Adrenal gland (tissue), 19 donors: ENCODE data around the gene THOC3. TPM values are rescaled to one million over a fixed set of nuclear protein-coding genes. Genes with fewer than 3 reads are reported as not detected.
"Not testable (repeated sequence)": the region's sequence is repeated elsewhere in the genome, so short reads cannot be mapped to it uniquely, and the experiment has no call there.

ENCODE experiments used
- DNase-seq, 7 donors: peaks; one replicate each; pipeline ENCODE4 v3.0.0-alpha.2; 2019 to 2020
- H3K27ac ChIP-seq, 5 donors: fragments of 200-600 bp; sonication (generic) in 4 of 5; 1 replicate in 3 of 5; 2 replicates in 2 of 5; pipeline versions ENCODE4 v1.5.1 to v1.8.0; 2016 to 2020; ENCODE audit warnings: mild to moderate bottlenecking in 1 of 5
- H3K27me3 ChIP-seq: fragments of 200-600 bp; 2 replicates; pipeline ENCODE4 v1.8.0; 2021
- H3K36me3 ChIP-seq, 2 donors: fragments of 200-600 bp; replicated peaks in 1 of 2; 1 replicate in 1 of 2; 2 replicates in 1 of 2; pipeline versions ENCODE4 v1.5.1 to v1.8.0; 2018 to 2022
- H3K4me1 ChIP-seq, 2 donors: fragments of 200-600 bp; replicated peaks in 1 of 2; 1 replicate in 1 of 2; 2 replicates in 1 of 2; pipeline versions ENCODE4 v1.5.1 to v1.8.0; 2018 to 2021
- H3K4me3 ChIP-seq, 4 donors: fragments of 200-600 bp; sonication (generic) in 3 of 4; one replicate each; pipeline ENCODE4 v1.5.1; 2016 to 2018
- H3K9me3 ChIP-seq, 3 donors: fragments of 200-600 bp; sonication (generic) in 1 of 3; replicated peaks in 1 of 3; 1 replicate in 2 of 3; 2 replicates in 1 of 3; pipeline versions ENCODE4 v1.5.1 to v1.8.0; 2016 to 2021
- WGBS, 4 donors: extraction: QIAGEN DNeasy Blood & Tissue Kit in 2 of 4; methylation state at CpG; one replicate each; pipeline versions ENCODE4 v1.1.5 to v1.1.7; 2013 to 2017; 5-methylcytosine and 5-hydroxymethylcytosine counted together
- intact Hi-C, 2 donors: fragments of 100-400 bp; cut with DNase I; formaldehyde crosslinking; loops; one replicate each; pipeline versions ENCODE4 v1.14.1 to v1.15.0; 2022 to 2023
- long read RNA-seq, 10 donors: library from polyadenylated mRNA in 3 of 10; unstranded in 2 of 10; stranded (forward) in 1 of 10; transcript quantifications; one replicate each; pipeline ENCODE4 v2.0.0 and lab custom pipeline, GENCODE V29; 2021 to 2026
- polyA plus RNA-seq, 3 donors: library from polyadenylated mRNA; stranded (reverse); fragments of 200-250 nt in 2 of 3; fragments of 350-450 nt in 1 of 3; fragmentation: Illumina TruSeq in 1 of 3; extraction: RNeasy Lipid Tissue Mini Kit (QIAGEN cat#74804) in 1 of 3; gene quantifications; one replicate each; pipeline ENCODE4 v1.2.3, GENCODE V29; 2013 to 2014
- total RNA-seq, 9 donors: library from RNA; depleted of rRNA in 4 of 9; stranded (reverse); fragments of >200 nt in 4 of 9; fragments of 120-200 nt in 1 of 9; fragmentation: NEBNext Ultra II Directional in 1 of 9; extraction: Animal tissue kit (Norgen Biotek cat#: 25700) in 1 of 9; gene quantifications; one replicate each; pipeline versions ENCODE4 v1.1.0 to v1.2.4, GENCODE V29; 2013 to 2023
- donor health status: healthy with polysubstance abuse.
- donor health status: Bipolar disorder and iron deficiency.
- donor health status: DM: yes; HTN: yes; CAD: no.
- donor health status: DM: no; HTN: no; CAD: no.
- donor health status: DM: no; HTN: no; CAD: no.
- donor health status: DM: yes; HTN: yes; CAD: no.

Gene THOC3
- 10 to 100 TPM; 25.2 to 70.0 (median 37.0) TPM for total RNA-seq
- polyA plus RNA-seq, result 10 to 100 TPM in 2 of 3 donors, 1 to 10 TPM in 1; 7.6 to 34.4 (median 14.3) TPM
- long read RNA-seq, donor 1, transcript THOC3-201 (6 exons, 1,589 nt), result major isoform, 14 of 15 reads
- long read RNA-seq, donor 1, partial matches to known transcripts, result 0 of 15 reads
- long read RNA-seq, donor 1, other reads (novel, unspliced or antisense), result 0 of 15 reads
- long read RNA-seq, donor 2, transcript THOC3-201 (6 exons, 1,589 nt), result major isoform, 14 of 15 reads
- long read RNA-seq, donor 2, partial matches to known transcripts, result 0 of 15 reads
- long read RNA-seq, donor 2, other reads (novel, unspliced or antisense), result 0 of 15 reads
- long read RNA-seq, donor 3, transcript THOC3-201 (6 exons, 1,589 nt), result major isoform, 13 of 14 reads
- long read RNA-seq, donor 3, partial matches to known transcripts, result 0 of 14 reads
- long read RNA-seq, donor 3, other reads (novel, unspliced or antisense), result 0 of 14 reads
- long read RNA-seq, donor 4, transcript THOC3-201 (6 exons, 1,589 nt), result major isoform, 27 of 33 reads
- long read RNA-seq, donor 4, partial matches to known transcripts, result 0 of 33 reads
- long read RNA-seq, donor 4, other reads (novel, unspliced or antisense), result 6 of 33 reads
- long read RNA-seq, donor 5, transcript THOC3-201 (6 exons, 1,589 nt), result major isoform, 85 of 102 reads
- long read RNA-seq, donor 5, partial matches to known transcripts, result 1 of 102 reads
- long read RNA-seq, donor 5, other reads (novel, unspliced or antisense), result 14 of 102 reads
- long read RNA-seq, donor 6, transcript THOC3-201 (6 exons, 1,589 nt), result major isoform, 20 of 24 reads
- long read RNA-seq, donor 6, partial matches to known transcripts, result 0 of 24 reads
- long read RNA-seq, donor 6, other reads (novel, unspliced or antisense), result 3 of 24 reads
- long read RNA-seq, donor 7, transcript THOC3-201 (6 exons, 1,589 nt), result major isoform, 8 of 8 reads
- long read RNA-seq, donor 7, partial matches to known transcripts, result 0 of 8 reads
- long read RNA-seq, donor 7, other reads (novel, unspliced or antisense), result 0 of 8 reads
- long read RNA-seq, donor 8, transcript THOC3-201 (6 exons, 1,589 nt), result major isoform, 22 of 23 reads
- long read RNA-seq, donor 8, partial matches to known transcripts, result 0 of 23 reads
- long read RNA-seq, donor 8, other reads (novel, unspliced or antisense), result 0 of 23 reads
- long read RNA-seq, donor 9, transcript THOC3-201 (6 exons, 1,589 nt), result major isoform, 18 of 18 reads
- long read RNA-seq, donor 9, partial matches to known transcripts, result 0 of 18 reads
- long read RNA-seq, donor 9, other reads (novel, unspliced or antisense), result 0 of 18 reads
- long read RNA-seq, donor 10, transcript THOC3-201 (6 exons, 1,589 nt), result major isoform, 9 of 9 reads
- long read RNA-seq, donor 10, partial matches to known transcripts, result 0 of 9 reads
- long read RNA-seq, donor 10, other reads (novel, unspliced or antisense), result 0 of 9 reads

- H3K27ac ChIP-seq, H3K36me3 ChIP-seq, H3K27me3 ChIP-seq, H3K4me1 ChIP-seq, H3K9me3 ChIP-seq, intact Hi-C loops: not testable (repeated sequence)
- peak within 1 kb of the TSS; percentile 73 to 93 (median 79) for H3K4me3 ChIP-seq
- 0 to 7% (median 1%) methylated on average over 5 to 51 of the region's 67 CpGs for WGBS, 4 donors
- peak; percentile 57 to 82 (median 67) for DNase-seq
Measured at GRCh38 chr5:175967471-175968372, at the start of gene THOC3. THOC3 (minus strand) TSS chr5:175968315; CDS start chr5:175968208, 107 bp downstream.

- H3K27me3 ChIP-seq, DNase-seq, H3K9me3 ChIP-seq, H3K27ac ChIP-seq, H3K36me3 ChIP-seq, intact Hi-C loops, H3K4me1 ChIP-seq, H3K4me3 ChIP-seq: not testable (repeated sequence)
- WGBS, 4 donors, result no CpG with 5 or more reads among the region's 4 CpGs
Measured at GRCh38 chr5:176017324-176017723, 49.2 kb upstream of the THOC3 start.

GRCh38 chr5:176014360-176014759, 46.2 kb upstream of the THOC3 start:
- H3K36me3 ChIP-seq, H3K27ac ChIP-seq, H3K9me3 ChIP-seq, H3K27me3 ChIP-seq, DNase-seq, H3K4me3 ChIP-seq, intact Hi-C loops, H3K4me1 ChIP-seq: not testable (repeated sequence)
- WGBS, 4 donors, result 79 to 85% (median 80%) methylated on average over 4 to 6 of the region's 6 CpGs; no CpG with 5 or more reads in 1 of the 4 donors

- 64 to 89% (median 86%) methylated on average over 1 to 4 of the region's 4 CpGs for WGBS, 4 donors
- H3K27me3 ChIP-seq, H3K4me3 ChIP-seq, H3K9me3 ChIP-seq, H3K4me1 ChIP-seq, H3K36me3 ChIP-seq, DNase-seq, intact Hi-C loops, H3K27ac ChIP-seq: not testable (repeated sequence)
Measured at GRCh38 chr5:176011088-176011487, 43.0 kb upstream of the THOC3 start.

- H3K9me3 ChIP-seq, H3K27me3 ChIP-seq, H3K4me1 ChIP-seq, H3K4me3 ChIP-seq, DNase-seq, H3K27ac ChIP-seq, intact Hi-C loops, H3K36me3 ChIP-seq: not testable (repeated sequence)
- 71 to 89% (median 81%) methylated on average over 3 to 7 of the region's 8 CpGs for WGBS, 4 donors
Measured at GRCh38 chr5:176010202-176010601, 42.1 kb upstream of the THOC3 start.

- DNase-seq, H3K4me3 ChIP-seq, H3K9me3 ChIP-seq, H3K27ac ChIP-seq, intact Hi-C loops, H3K27me3 ChIP-seq, H3K4me1 ChIP-seq, H3K36me3 ChIP-seq: not testable (repeated sequence)
- 43 to 82% (median 69%) methylated on average over 2 to 3 of the region's 4 CpGs; no CpG with 5 or more reads in 1 of the 4 donors for WGBS, 4 donors
Measured at GRCh38 chr5:176007220-176007619, 39.1 kb upstream of the THOC3 start.

- H3K4me1 ChIP-seq, DNase-seq, intact Hi-C loops, H3K36me3 ChIP-seq, H3K27me3 ChIP-seq, H3K9me3 ChIP-seq, H3K27ac ChIP-seq, H3K4me3 ChIP-seq: not testable (repeated sequence)
- WGBS, 4 donors, result 85 to 93% (median 90%) methylated on average over 8 to 13 of the region's 13 CpGs
Measured at GRCh38 chr5:176006819-176007218, 38.7 kb upstream of the THOC3 start.

GRCh38 chr5:175997979-175998378, 29.9 kb upstream of the THOC3 start:
- WGBS, 4 donors, result 17 to 46% (median 39%) methylated on average over 1 to 3 of the region's 6 CpGs
- H3K9me3 ChIP-seq, H3K4me1 ChIP-seq, H3K27me3 ChIP-seq, DNase-seq, H3K4me3 ChIP-seq, H3K27ac ChIP-seq, intact Hi-C loops, H3K36me3 ChIP-seq: not testable (repeated sequence)

- H3K27ac ChIP-seq, H3K4me1 ChIP-seq, H3K9me3 ChIP-seq, H3K4me3 ChIP-seq, H3K27me3 ChIP-seq, DNase-seq, H3K36me3 ChIP-seq, intact Hi-C loops: not testable (repeated sequence)
- 80 to 100% methylated on average over 1 of the region's 4 CpGs; no CpG with 5 or more reads in 2 of the 4 donors for WGBS, 4 donors
Measured at GRCh38 chr5:175997495-175997894, 29.4 kb upstream of the THOC3 start.
